NB4 (cell line): Measurements from ENCODE around the gene PTPRK.

Experiments
- DNase-seq: peaks from one replicate; pipeline ENCODE4 v3.0.0; 2010; ENCODE audit warnings: low read depth
- H3K4me3 ChIP-seq: one replicate; pipeline ENCODE4 v1.5.1; 2011; ENCODE audit warnings: mild to moderate bottlenecking, low read depth, low read length, moderate library complexity
- MAX ChIP-seq: IDR thresholded peaks from 2 replicates; pipeline ENCODE4 v1.6.1; 2011; ENCODE audit warnings: low read depth, low read length
- MYC ChIP-seq: IDR thresholded peaks from 2 replicates; pipeline ENCODE4 v1.6.1; 2011; ENCODE audit warnings: low read depth, low read length
- POLR2A ChIP-seq: IDR thresholded peaks from 2 replicates; pipeline ENCODE4 v1.6.1; 2011; ENCODE audit warnings: mild to moderate bottlenecking; ENCODE audit not compliant: insufficient read length; ENCODE audit errors: extremely low read depth
- TF ChIP-seq, protein P1 (sequence below): IDR thresholded peaks from one replicate; pipeline ENCODE4 v1.5.1; 2012; ENCODE audit warnings: low read depth, low read length

PTPRK gene

DNA sequence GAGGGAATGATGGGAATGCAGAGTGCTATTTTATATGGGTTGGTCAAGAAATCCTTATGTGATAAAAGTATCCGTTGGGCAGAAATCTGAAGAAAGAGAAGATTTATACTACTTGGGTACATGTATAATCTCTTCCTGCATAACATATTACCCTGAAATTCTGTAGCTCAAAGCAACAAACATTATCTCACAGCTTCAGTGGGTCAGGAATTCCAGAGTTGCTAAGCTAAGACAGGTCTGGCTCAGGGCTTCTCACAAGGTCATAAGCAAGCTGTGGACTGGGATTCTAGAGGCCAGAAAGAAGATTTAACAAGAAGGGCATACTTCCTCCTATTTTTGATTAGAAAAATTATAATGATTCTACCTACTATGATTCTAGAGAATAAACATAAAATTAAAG, 447.0 kb downstream of the PTPRK start:
- TF ChIP-seq MYC = no peak
- H3K4me3 ChIP-seq = no peak overlapping the region
- no peak for DNase-seq

DNA sequence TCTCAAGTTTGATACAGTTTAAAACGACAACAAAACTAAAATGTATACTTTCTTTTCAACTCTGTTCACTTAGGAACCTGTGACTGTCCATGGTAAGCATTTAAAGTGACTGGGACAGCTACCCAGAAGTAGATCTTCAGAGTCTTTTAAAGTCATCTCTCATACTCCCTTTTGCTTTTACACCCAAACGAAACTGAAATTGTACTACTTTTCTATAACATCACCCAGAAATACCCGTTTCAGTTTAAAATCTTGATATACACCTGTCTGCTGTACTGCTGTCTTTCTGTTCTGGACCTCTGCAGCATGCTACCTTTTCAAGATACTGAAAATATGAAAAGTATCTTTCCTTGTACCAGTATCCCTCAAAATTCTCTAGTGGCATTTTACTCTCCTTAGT, 449.2 kb downstream of the PTPRK start:
- no peak for TF ChIP-seq POLR2A
- no peak for TF ChIP-seq MYC
- TF ChIP-seq, protein P1, sequence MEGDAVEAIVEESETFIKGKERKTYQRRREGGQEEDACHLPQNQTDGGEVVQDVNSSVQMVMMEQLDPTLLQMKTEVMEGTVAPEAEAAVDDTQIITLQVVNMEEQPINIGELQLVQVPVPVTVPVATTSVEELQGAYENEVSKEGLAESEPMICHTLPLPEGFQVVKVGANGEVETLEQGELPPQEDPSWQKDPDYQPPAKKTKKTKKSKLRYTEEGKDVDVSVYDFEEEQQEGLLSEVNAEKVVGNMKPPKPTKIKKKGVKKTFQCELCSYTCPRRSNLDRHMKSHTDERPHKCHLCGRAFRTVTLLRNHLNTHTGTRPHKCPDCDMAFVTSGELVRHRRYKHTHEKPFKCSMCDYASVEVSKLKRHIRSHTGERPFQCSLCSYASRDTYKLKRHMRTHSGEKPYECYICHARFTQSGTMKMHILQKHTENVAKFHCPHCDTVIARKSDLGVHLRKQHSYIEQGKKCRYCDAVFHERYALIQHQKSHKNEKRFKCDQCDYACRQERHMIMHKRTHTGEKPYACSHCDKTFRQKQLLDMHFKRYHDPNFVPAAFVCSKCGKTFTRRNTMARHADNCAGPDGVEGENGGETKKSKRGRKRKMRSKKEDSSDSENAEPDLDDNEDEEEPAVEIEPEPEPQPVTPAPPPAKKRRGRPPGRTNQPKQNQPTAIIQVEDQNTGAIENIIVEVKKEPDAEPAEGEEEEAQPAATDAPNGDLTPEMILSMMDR = no peak
- no peak for TF ChIP-seq MAX
- H3K4me3 ChIP-seq = no peak overlapping the region
- no peak for DNase-seq

DNA sequence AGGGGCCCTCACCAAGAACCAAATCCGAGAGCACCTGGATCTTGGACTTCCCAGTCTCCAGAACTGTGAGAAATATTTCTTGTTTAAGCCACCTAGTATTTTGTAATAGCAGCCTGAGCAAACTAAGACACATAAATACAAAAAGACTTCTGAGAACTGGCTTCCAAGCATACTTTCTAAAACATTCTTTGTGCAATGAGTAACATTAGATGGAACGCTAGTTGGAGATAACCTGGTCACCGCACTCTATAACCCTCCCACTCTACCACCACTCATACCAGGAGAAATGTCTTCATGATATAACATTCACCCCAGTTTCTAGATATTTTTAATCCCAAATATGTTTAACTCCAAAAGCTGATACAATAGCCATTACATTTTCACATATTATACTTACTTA, 450.0 kb downstream of the PTPRK start:
- DNase-seq = no peak
- TF ChIP-seq MAX (no peak), MYC (no peak), POLR2A (no peak)
- TF ChIP-seq, protein P1 = no peak
- H3K4me3 ChIP-seq = no peak overlapping the region

GRCh38 chr6:128069188-128069587, 451.2 kb downstream of the PTPRK start:
- TF ChIP-seq MAX (no peak), POLR2A (no peak), MYC (no peak)
- TF ChIP-seq, protein P1 = no peak
- DNase-seq = no peak
- no peak overlapping the region for H3K4me3 ChIP-seq

DNA sequence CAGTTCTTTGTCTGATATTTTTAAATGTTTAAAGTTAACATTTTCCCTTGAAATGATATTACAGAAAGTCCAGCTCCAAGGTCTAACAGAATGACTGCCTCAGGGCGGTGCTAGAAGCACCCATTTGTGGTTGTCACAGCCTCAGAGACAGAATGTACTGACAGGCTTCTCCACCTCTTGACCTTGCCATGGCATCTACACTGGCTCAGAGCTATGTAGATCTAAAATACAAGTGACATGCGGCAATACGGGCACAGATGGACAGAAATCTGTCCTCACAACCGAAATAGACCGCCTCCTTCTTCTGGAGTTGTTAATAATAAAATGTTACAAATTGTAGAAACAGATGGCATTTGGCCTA, 452.3 kb downstream of the PTPRK start:
- DNase-seq = no peak

DNA sequence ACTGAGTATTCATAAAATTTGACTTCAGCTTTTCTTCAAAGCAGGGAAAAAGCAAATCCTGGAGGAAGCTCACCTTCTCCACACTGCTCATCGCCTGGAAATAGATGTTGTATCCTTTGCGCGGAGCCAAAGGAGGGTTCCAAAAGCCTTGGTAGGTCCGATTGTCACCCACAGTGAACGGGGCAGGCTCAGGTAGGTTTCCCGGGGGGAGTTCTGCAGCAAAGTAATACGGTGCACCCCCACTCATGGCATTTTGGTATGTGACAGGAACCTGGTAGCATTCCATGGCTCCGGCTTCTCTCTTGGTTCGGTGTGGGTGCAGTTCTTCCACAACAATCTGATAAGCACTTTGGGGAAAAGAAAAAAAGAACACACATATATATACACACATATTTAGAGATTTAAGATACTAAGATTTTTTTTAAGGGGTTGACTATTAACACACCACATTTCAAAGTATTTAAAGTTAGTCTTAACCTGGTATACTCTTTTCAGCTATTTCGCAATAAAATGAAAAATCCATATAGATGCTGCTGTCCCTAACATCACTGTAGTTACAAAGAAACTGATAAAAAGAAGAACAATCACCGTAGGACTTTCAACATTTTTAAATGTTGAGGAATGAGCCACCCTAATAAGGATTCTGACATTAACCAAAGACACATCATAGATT, 452.8 kb downstream of the PTPRK start:
- TF ChIP-seq MYC (no peak), MAX (no peak), POLR2A (no peak)
- TF ChIP-seq, protein P1 = no peak
- no peak overlapping the region for H3K4me3 ChIP-seq
- no peak for DNase-seq

More for the DNA sequence above, 452.3 kb downstream of the PTPRK start:
- no peak for TF ChIP-seq MYC
- no peak for TF ChIP-seq POLR2A
- TF ChIP-seq, protein P1 = no peak
- H3K4me3 ChIP-seq = no peak overlapping the region
